HG02642 (cell line): Measurements from ENCODE around the gene FAM43B.

Experiments used
- ATAC-seq: cut with Tn5 transposase; IDR thresholded peaks from one replicate; pipeline ENCODE4 v1.9.1; 2021; ENCODE audit warnings: mild to moderate bottlenecking; ENCODE audit not compliant: unreplicated experiment, poor library complexity

The FAM43B gene

DNA sequence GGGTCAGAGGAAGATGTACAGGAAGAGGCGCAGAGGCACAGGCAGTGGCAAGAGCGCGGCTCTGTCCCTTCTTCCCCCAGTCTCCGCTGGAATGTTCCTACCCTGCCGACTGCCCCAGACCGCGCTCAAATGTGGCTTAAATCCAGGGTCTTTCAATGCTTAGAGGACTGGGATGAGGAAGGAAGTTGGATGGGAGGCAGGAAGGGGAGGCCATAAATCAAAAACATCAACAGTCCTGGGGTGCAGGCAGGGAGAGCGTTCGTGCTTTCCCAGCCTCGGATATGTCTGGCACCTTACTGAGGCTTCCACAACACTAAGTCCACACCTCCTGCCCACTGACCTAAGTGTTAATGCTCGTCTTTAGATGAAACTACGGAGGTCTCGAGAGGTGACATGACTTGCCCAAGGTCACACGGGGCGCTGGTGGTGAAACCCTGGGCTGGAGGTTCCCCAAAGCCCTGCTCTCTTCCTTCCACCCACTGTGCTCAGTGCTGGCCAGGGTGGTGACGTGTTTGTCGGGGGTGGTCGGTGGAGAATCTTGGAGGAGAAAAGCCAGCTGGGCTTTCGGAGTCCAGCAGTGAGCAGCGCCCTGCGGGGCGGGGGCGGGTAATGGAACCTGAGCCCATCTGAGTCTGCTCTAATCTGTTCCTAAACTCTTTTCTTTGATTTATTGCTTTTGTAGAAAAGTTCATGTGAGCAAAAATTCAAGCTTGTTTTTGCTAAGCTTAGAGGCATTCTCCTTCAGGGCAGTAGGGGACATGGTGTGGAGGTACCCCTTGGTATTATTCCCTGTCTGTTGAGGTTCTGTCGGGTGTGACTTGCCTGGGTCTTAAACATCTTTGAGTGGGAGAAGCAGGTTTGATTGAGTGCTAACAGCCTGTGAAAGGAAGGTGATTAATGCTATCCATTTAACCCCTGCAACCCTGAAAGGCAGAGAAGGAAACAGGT is 37.2 kb downstream of the FAM43B start:
- no peak for ATAC-seq

- no peak for ATAC-seq
Measured at GRCh38 chr1:20590306-20590777, 38.0 kb downstream of the FAM43B start.

DNA sequence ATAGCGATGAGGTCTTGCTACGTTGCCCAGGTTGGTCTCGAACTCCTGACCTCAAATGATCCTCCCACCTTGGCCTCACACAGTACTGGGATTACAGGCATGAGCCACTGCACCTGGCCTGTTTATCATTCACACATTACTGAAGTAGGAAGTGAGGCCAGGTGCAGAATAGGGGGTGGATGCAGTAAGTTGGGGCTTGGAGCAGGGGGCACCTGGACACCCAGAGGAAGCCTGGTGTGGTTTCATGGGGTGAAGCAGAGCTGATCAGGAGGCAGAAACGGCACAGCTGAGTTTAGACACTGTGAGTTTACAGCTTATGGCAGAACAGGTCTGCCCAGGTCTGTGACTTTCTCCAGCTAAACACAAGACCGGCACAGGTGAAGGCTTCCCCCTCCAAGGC is 41.4 kb downstream of the FAM43B start:
- no peak for ATAC-seq

- no peak for ATAC-seq
Measured at GRCh38 chr1:20594746-20595145, 42.4 kb downstream of the FAM43B start.

- no peak for ATAC-seq
Measured at GRCh38 chr1:20596106-20596505, 43.7 kb downstream of the FAM43B start.

DNA sequence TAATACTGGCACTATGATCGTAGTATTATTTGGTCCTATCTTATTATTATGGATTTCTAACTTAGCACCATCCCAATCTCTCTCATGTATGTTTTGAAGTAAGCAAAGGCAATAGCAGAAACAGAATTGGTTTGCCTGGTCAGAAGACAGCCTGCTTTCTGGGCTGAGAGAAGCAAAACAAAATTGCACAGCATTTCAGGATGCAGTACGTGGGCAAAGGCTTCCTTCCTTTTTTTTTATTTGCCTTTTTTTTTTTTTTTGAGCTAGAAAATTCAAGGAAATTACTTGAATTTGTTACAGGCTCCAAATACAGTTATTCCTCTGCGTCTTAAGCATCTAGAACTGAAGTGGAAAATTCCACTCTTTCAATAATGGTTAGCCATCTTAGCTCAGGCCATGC is 45.3 kb downstream of the FAM43B start:
- ATAC-seq = no peak

DNA sequence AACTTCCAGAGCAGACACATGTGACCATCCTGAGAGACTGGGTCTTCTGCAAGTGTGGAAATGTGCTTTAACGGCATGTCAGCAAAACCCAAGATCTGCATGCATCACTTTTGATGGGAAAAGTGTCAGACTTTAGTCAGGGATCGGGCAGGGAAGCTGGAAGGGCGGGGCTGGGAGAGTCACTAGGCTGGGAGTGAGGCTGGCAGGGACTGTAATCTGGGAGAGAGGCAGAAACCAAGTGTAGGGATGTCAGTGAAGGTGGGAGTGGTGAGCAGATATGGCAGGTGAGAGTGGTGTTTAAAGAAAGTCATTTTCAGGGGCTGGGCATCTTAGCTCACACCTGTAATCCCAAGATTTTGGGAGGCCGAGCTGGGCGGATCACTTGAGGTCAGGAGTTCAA is 47.8 kb downstream of the FAM43B start:
- ATAC-seq = no peak

DNA sequence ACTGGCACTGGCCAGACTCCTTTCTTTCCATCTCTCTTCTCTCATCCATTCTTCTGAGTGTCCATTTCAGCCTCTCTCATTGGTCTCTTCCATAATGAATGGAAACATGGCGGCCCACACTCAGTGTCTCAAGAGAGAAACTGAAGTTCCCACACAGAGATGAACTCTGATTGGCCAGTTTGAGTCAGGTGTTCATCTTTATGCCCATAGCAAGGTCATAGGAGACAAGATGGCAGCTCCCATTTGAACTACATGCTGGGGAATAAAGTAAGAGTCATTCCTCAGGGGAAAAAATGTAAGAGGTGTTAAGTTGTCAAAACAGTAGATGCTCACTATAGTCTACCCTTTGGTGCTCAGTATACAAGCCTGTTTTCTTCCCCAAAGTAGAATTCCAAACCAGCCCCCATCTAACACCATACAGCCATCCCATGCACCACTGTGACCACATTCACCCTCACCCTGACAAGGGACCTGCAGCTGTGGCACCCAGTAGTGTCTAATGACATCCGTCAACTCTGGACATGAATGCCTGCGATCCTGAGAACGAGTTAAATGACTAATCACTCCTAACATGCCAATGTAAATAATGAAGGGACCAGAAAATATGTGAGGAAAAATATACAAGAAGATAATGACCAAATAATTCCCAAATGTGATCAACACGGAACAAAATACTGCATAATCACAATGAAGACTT is 48.9 kb downstream of the FAM43B start:
- ATAC-seq = no peak

- ATAC-seq = no peak
Measured at GRCh38 chr1:20602851-20603450, 50.6 kb downstream of the FAM43B start.

GRCh38 chr1:20603504-20604464 is 51.4 kb downstream of the FAM43B start:
- ATAC-seq = no peak
